Measurements from ENCODE around the gene ACTMAP.

The ACTMAP gene

GRCh38 chr19:40717880-40718773 lies 32.1 kb downstream of the ACTMAP start:
- no peak for DNase-seq (ENCODE audit: low read depth)

GRCh38 chr19:40717325-40717879 lies 32.9 kb downstream of the ACTMAP start:
- no peak for DNase-seq (ENCODE audit: low read depth)

DNA sequence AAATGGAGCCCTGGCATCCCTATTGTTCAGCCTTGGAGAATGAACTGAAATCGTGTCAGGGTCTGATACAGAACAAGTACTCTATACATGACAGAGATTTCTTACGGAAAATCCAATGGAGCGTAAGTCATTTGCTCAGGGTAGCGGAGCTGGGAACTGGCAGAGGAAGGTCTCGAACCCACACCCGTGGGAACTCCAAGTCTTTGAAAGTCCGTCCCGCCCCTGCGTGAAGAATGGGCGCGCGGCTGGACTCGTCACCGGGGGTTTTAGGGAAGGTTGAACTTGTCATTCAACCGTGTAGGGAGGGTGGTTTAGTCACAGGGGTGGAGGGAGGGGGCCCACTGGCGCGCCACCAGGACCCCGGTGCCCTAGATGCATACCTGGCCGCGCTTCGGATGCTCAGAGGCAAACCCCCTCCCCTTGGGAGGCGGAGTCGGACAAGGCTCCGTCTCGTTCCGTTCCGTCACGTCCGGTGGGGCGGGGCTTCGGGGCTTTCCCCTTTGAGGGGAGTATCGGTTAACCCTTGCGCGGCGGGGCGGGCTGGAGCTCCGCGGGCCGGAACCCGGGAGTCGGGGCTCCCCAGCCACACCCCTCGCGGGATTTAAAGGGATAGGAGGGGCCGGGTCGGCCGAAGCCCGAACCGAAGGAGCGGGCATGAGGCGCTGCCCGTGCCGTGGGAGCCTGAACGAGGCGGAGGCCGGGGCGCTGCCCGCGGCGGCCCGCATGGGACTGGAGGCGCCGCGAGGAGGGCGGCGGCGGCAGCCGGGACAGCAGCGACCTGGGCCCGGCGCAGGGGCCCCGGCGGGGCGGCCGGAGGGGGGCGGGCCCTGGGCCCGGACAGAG lies 33.6 kb downstream of the ACTMAP start, which contains the start of the genes COQ8B and ITPKC:
COQ8B (minus strand) TSS at position 405 of the 843 bp plus-strand sequence. CDS start 2,254 bp downstream, outside the sequence.
ITPKC (plus strand) TSS at position 631 of the 843 bp plus-strand sequence; CDS start at position 655, 24 bp downstream.
- DNase-seq (ENCODE audit: low read depth): peak; percentile 86

GRCh38 chr19:40716031-40716481 lies 34.2 kb downstream of the ACTMAP start:
- peak; percentile 97 for DNase-seq (ENCODE audit: low read depth)

- DNase-seq (ENCODE audit: low read depth): no peak
Observed at GRCh38 chr19:40714441-40715299, 35.6 kb downstream of the ACTMAP start.

DNA sequence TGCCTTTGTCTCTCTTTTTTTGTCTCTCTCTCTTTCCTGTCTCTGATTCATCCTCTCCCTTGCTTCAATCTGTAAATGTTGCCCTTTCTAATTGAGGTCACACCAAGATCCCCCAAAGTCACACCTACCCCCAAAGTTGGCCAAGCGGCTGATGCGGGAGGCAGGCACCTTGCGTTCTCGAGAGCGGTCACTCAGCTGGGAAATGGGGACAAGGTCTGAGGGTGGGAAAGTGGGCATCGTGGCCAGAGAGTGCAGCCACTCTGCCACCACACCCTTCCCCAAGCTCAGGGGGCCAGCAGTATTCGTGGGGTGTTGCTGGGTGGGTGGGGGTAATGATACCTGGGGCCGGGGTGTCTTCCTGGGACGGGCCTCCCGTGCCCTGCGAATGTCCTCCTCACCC lies 36.3 kb downstream of the ACTMAP start:
- DNase-seq (ENCODE audit: low read depth): no peak

- DNase-seq (ENCODE audit: low read depth): no peak
Observed at GRCh38 chr19:40709817-40710216, 40.5 kb downstream of the ACTMAP start.

GRCh38 chr19:40707615-40708014 lies 42.7 kb downstream of the ACTMAP start:
- no peak for DNase-seq (ENCODE audit: low read depth)

DNA sequence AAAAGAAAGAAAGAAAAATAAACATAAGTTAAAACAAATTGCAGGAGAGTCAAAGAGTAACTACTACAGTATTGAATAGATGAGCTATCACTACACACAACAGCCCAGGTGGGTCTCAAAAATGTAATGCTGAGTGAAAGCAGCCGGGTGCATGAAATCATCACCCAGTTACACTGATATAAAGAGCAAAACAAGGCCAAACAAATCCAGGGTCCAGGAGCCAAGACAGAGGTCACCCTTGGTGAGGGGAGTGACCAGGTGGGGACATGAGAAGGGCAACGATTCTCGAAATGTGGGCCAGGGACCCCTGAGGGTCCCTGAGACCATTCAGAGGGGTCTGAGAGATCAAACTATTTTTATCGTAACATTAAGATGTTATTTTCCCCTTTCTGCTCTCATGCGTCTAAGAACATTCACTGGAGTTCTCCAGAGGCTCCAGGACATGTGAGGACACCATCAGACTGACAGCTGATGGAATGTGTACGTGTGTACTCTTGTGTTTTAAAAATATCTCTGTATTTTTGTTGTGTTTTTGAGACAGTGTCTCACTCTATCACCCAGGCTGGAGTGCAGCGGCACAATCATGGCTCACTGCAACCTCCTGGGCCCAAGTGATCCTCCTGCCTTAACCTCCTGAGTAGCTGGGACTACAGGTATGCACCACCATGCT lies 44.2 kb downstream of the ACTMAP start:
- DNase-seq (ENCODE audit: low read depth): no peak

GRCh38 chr19:40705362-40705651 lies 45.0 kb downstream of the ACTMAP start:
- DNase-seq (ENCODE audit: low read depth): no peak

DNA sequence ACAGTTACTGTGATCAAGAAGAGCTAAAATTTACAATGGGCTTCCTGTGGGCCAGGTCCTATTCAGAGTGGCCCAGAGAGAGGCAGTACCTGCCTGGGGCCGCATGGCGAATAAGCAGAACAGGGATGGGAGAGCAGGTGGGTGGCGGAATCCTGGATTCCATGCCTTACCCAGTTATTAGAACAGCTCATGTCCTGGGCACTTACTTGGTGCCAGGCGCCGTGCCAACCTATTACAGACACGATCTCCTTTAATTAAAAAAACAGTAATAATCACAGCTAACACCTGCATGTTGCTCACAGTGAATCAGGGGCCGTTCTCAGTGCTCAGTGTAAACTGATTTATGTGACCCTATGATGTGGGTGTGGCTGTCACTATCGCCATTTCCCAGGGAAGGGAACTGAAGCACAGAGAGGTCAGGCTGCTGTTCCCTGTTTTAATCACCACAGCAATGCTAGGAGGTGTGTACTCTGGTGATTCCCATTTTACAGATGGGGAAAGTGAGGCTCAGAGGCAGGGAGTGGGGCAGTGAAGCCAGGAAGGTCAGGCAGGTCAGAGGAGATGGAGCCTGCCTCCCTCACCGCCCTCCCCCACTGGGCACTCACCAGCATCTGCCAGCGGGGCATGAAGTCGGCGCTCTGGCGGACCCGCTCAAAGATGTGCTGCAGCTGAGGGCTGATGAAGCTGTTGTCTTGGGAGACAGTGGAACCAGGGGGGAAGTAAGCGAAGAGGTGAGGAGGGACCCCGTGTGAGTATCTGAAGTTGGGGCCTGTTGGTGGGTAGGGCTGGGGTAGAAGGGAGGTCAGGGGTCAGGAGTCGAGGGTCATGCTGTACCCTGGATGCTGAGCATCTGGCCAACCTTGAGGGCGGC lies 45.6 kb downstream of the ACTMAP start:
- DNase-seq (ENCODE audit: low read depth): no peak

DNA sequence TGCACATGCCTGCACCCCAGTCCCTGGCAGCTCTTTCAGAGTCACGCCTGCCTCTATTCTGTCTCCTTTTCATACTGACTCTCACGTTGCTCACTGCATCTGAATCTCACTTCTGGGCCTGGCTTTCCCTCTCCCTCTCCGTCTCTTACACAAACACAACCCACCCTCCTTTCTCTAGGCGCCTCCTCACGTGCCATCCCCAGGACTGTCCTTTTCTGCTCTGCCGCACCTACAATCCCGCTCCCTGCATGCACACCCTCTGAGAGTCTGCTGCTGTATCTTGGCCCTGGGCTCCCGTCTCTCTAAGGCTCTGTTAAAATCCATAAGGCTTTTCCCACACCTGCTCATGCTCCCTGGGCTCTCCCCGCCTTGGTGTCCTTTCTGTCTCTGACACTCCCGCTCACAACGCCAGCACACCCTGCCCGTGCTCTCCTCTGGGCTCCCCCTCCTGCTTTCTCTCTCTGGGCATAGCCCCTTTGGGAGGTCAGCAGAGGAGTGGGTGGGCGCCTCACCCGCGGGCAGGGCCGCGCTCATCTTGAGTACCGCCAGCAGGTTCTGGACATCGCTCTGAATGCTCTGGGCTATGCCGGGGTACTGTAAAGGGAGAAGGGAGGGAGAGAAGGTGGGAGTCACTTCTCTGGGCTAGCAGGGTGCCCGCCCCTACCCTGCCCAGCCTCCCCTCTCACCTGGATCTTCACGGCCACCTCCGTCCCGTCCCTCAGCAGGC lies 47.1 kb downstream of the ACTMAP start:
- DNase-seq (ENCODE audit: low read depth): no peak

- no peak for DNase-seq (ENCODE audit: low read depth)
Observed at GRCh38 chr19:40702337-40703012, 47.8 kb downstream of the ACTMAP start.

- DNase-seq (ENCODE audit: low read depth): no peak
Observed at GRCh38 chr19:40701758-40702157, 48.5 kb downstream of the ACTMAP start.

DNA sequence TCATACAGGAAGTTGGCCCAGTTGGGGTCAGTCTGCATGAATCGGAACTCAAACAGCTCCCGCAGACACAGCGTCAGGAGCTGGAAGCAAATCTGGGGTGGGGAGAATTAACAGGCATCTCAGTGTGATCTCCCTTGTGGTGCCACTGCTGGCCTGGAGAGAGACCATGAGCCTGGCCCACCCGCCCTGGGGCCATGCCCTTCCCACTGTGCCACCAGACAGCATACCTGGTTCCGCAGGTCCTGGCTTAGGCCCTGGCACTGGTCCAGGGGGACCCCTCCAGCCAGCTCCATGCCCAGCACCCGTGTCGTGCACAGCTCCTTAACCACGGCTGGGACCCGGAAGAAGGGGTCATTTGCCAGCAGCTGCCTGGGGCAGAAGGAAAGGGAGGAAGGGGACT lies 50.2 kb downstream of the ACTMAP start:
- DNase-seq (ENCODE audit: low read depth): no peak

GRCh38 chr19:40697007-40697406 lies 53.3 kb downstream of the ACTMAP start:
- no peak for DNase-seq (ENCODE audit: low read depth)

DNA sequence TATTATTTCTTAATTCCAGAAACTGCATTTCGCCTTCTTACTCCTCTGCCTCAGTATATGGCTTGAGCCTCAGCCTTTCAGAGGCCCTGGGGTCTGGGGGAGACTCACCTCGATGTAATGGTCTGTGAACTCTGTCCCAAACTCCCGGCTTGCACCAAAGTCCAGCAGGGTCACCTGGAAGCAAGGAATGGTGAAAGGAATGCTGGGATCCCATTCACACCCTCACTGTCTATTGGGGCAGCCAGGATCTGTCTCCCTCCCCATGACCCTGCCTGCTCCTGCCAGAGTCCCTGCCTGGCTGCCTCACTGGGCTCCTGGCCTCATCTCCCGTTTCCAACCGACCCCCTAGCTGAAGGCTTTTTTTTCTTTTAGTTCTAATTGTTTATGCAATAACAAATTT lies 54.4 kb downstream of the ACTMAP start:
- DNase-seq (ENCODE audit: low read depth): no peak

- no peak for DNase-seq (ENCODE audit: low read depth)
Observed at GRCh38 chr19:40693896-40694295, 56.4 kb downstream of the ACTMAP start.

Measured in HS-5 (cell line).